Brain microvascular endothelial cell (primary cell): Measurements from ENCODE around the gene DIABLO.
A peak's percentile ranks its signal among the peaks of the same experiment; 100 is the strongest.
"Not testable (repeated sequence)": the region's sequence is repeated elsewhere in the genome, so short reads cannot be mapped to it uniquely, and the experiment has no call there.

ENCODE experiments used
- DNase-seq: peaks from one replicate; pipeline ENCODE4 v3.0.0-alpha.2; 2020
- H3K27ac ChIP-seq: fragments of 250-450 bp; sonication (Bioruptor Pico); 2 replicates; pipeline ENCODE4 v1.5.1; 2020; ENCODE audit warnings: mild to moderate bottlenecking, moderate library complexity
- H3K27me3 ChIP-seq: fragments of 250-450 bp; sonication (Bioruptor Pico); replicated peaks from 2 replicates; pipeline ENCODE4 v1.5.1; 2020; ENCODE audit warnings: mild to moderate bottlenecking
- H3K36me3 ChIP-seq: fragments of 250-450 bp; sonication (Bioruptor Pico); replicated peaks from 2 replicates; pipeline ENCODE4 v1.5.1; 2020; ENCODE audit warnings: mild to moderate bottlenecking
- H3K4me3 ChIP-seq: 2 replicates; pipeline ENCODE4 v1.5.1; 2011; ENCODE audit warnings: low read depth, mild to moderate bottlenecking, control low read depth, low read length, moderate library complexity
- CTCF ChIP-seq: IDR thresholded peaks from 2 replicates; pipeline ENCODE4 v1.5.1; 2011; ENCODE audit warnings: low read depth, mild to moderate bottlenecking, moderate library complexity, low read length, control low read depth, inconsistent platforms; ENCODE audit errors: missing control alignments
- in situ Hi-C: cut with HindIII; loops from 2 replicates; pipeline ENCODE4 v1.10.0; 2017; ENCODE audit warnings: low sequenced_read_pairs, low pct_ligation_motif_present

Gene DIABLO

DNA sequence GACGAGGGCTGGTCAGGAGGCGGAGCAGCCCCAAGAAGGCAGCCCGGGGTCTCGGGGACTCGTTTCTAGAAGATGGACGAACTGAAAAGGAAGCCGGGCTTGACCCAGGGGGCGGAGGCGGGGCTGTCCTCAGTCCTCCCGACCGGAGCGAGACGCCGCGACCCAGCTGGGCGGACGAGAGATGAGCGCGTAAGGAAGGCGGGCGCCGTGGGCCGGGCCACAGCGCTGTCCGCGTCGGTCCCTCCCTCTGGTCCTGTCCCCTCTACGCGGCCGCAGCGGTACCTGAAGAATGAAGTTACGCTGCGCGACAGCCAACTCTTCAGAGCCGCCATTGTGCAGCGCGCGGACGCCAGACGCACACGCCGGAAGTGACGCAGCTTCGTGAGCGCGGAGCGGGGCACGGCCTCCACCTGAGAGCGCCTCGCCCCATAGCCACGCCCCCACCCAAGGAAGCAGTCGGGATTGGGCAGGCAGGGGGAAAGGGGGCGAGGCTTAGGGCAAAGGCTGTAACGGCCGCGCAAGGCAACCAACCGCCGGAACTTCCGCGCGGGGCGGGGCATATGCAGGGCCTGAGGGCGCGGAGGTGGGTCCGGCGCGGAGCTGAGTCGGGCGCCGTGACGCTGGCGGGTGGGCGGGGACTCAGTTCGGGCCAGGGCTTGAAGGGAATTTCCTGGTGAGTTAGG is at the start of gene DIABLO:
TSS of gene DIABLO (minus strand) at position 370 of the 683 bp plus-strand sequence. CDS start at position 332, 38 bp downstream.
- Histone ChIP-seq H3K36me3 (peaks cover 6% of the 10 kb centered on the region), H3K27me3 (no peaks in the 10 kb centered on the region), H3K4me3 (peak within 1 kb of the TSS; percentile 93), H3K27ac (peak within 1 kb of the TSS; percentile 79)
- in situ Hi-C loops, result no loop called here
- TF ChIP-seq CTCF, result no peak
- peak; percentile 99 for DNase-seq

DNA sequence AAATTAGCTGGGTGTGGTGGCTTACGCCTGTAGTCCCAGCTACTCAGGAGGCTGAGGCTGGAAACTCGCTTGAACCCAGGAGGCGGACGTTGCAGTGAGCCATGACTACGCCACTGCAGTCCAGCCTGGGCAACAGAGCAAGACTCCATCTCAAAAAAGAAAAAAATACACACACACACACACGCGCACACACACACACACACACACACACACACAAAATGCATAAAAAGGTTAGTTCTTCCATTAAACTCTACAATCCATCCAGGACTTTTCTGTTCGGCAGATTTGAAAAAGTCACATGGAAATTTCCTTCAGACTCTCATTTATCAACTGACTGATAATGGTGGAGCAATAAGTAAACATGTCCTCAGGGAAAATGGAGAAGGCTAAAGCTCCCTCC is 49.6 kb upstream of the DIABLO start:
- no peak for TF ChIP-seq CTCF
- H3K36me3 ChIP-seq, result peaks cover 23% of the 10 kb centered on the region
- no peak for DNase-seq
- no peaks in the 10 kb centered on the region for H3K27me3 ChIP-seq
- no peak overlapping the region for H3K27ac ChIP-seq
- H3K4me3 ChIP-seq, result no peak overlapping the region
- in situ Hi-C loops, result no loop called here

GRCh38 chr12:122266230-122266901 is 40.5 kb upstream of the DIABLO start, which contains the start of gene VPS33A:
Gene VPS33A, minus strand, starts transcription at chr12:122266494. Its CDS starts 86 bp downstream, at chr12:122266408.
- TF ChIP-seq CTCF, result no peak
- no peaks in the 10 kb centered on the region for H3K27me3 ChIP-seq
- in situ Hi-C loops, result no loop called here
- H3K4me3 ChIP-seq, result peak within 1 kb of the TSS; percentile 88
- peak within 1 kb of the TSS; percentile 52 for H3K27ac ChIP-seq
- DNase-seq, result peak; percentile 97
- H3K36me3 ChIP-seq, result peaks cover under 1% of the 10 kb centered on the region

GRCh38 chr12:122265886-122266229 is 40.0 kb upstream of the DIABLO start:
- peak overlapping the region; percentile 52 for H3K27ac ChIP-seq
- TF ChIP-seq CTCF, result no peak
- no peak for DNase-seq
- H3K4me3 ChIP-seq, result peak overlapping the region; percentile 88
- H3K27me3 ChIP-seq, result no peaks in the 10 kb centered on the region
- H3K36me3 ChIP-seq, result peaks cover 4% of the 10 kb centered on the region
- in situ Hi-C loops, result no loop called here

DNA sequence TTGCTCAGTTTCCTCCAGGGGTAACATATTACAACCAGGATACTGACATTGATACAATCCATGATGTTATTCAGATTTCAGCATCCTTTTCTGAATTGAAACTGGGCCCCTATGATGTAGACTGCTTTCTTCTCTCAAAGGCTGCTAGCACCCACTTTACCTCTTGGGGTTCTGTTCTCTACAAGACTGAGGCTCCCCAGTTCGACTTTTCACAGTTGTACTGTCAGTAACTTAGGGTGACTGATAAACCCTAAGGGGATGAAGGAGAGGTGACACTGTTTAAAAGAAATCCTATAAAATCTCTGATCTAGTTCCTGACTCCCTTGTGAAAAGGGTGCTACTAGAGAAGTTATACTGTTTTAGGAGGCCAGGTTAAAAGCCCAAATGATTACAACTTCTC is 39.6 kb upstream of the DIABLO start:
- in situ Hi-C loops, result no loop called here
- no peak overlapping the region for H3K27ac ChIP-seq
- H3K4me3 ChIP-seq, result peak overlapping the region; percentile 88
- TF ChIP-seq CTCF, result no peak
- H3K36me3 ChIP-seq, result peaks cover 4% of the 10 kb centered on the region
- no peak for DNase-seq
- H3K27me3 ChIP-seq, result no peaks in the 10 kb centered on the region

GRCh38 chr12:122260735-122261134 is 34.9 kb upstream of the DIABLO start:
- H3K27me3 ChIP-seq, DNase-seq, in situ Hi-C loops, H3K4me3 ChIP-seq, H3K27ac ChIP-seq: not testable (repeated sequence)
- H3K36me3 ChIP-seq, result peaks cover 13% of the 10 kb centered on the region

- DNase-seq, H3K27ac ChIP-seq, in situ Hi-C loops, H3K27me3 ChIP-seq, H3K4me3 ChIP-seq: not testable (repeated sequence)
- peaks cover 13% of the 10 kb centered on the region for H3K36me3 ChIP-seq
Measured at GRCh38 chr12:122258939-122259338, 33.1 kb upstream of the DIABLO start.

DNA sequence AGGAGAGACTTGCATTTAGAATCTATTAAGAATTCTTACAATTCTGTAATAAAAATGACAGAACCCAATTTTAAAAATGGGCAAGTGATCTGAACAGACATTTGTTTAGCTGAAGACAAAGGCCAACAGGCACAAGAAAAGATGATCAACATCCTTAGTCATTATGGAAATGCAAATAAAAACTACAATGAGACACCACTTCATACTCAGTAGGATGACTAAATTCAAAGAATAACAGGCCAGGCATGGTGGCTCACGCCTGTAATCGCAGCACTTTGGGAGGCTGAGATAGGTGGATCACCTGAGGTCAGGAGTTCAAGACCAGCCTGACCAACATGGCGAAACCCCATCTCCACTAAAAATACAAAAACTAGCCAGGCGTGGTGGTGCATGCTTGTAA is 32.6 kb upstream of the DIABLO start:
- H3K36me3 ChIP-seq, result peaks cover 13% of the 10 kb centered on the region
- H3K4me3 ChIP-seq, H3K27ac ChIP-seq, H3K27me3 ChIP-seq, DNase-seq, in situ Hi-C loops: not testable (repeated sequence)
